ENCODE data around the gene AMBRA1. TPM values are rescaled to one million over a fixed set of nuclear protein-coding genes. Genes with fewer than 3 reads are reported as not detected.

Gene AMBRA1
- polyA plus RNA-seq, 1 experiment: 12.8 TPM

DNA sequence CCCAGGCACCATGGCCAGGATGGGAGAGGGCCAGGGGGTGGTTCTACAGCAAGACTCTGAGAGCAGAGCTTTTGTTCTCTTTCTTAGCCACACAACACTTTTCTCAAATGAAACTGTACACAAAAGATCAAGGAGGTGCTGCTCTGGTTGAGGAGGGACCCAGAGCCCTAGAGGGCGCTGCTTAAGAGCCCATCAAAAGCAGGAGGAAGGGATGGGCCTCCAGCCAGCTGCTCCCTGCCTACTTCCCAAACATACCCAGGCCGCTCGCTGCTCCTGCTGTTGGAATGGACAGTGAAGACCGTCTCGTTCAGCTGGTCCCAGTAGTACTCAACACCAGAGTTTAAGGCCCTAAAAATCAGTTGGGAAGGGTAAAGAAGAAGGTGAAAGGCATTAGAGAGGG, 183.8 kb downstream of the AMBRA1 start:
- H3K36me3 ChIP-seq (ENCODE audit: control insufficient read depth, insufficient read depth, low read length): peaks cover 24% of the 10 kb centered on the region
- ChIA-PET CTCF (interaction anchor here (1.0 to 3.2 kb wide), 9 partner anchors 10 to 208 kb away, joined by 3 to 13 read pairs (median 5); no protein-coding TSS in a partner anchor), POLR2A (no interaction called here)
- TF ChIP-seq, protein P1, sequence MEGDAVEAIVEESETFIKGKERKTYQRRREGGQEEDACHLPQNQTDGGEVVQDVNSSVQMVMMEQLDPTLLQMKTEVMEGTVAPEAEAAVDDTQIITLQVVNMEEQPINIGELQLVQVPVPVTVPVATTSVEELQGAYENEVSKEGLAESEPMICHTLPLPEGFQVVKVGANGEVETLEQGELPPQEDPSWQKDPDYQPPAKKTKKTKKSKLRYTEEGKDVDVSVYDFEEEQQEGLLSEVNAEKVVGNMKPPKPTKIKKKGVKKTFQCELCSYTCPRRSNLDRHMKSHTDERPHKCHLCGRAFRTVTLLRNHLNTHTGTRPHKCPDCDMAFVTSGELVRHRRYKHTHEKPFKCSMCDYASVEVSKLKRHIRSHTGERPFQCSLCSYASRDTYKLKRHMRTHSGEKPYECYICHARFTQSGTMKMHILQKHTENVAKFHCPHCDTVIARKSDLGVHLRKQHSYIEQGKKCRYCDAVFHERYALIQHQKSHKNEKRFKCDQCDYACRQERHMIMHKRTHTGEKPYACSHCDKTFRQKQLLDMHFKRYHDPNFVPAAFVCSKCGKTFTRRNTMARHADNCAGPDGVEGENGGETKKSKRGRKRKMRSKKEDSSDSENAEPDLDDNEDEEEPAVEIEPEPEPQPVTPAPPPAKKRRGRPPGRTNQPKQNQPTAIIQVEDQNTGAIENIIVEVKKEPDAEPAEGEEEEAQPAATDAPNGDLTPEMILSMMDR (IDR thresholded peaks at IDR 0.05; ENCODE audit: insufficient read depth, low read depth, low read length): no peak
- H3K27me3 ChIP-seq (ENCODE audit: control insufficient read depth, insufficient read depth, low read length): no peaks in the 10 kb centered on the region
- no peak overlapping the region for H3K4me3 ChIP-seq (ENCODE audit: low read depth, low read length)
- no peak for DNase-seq (ENCODE audit: low read depth)

DNA sequence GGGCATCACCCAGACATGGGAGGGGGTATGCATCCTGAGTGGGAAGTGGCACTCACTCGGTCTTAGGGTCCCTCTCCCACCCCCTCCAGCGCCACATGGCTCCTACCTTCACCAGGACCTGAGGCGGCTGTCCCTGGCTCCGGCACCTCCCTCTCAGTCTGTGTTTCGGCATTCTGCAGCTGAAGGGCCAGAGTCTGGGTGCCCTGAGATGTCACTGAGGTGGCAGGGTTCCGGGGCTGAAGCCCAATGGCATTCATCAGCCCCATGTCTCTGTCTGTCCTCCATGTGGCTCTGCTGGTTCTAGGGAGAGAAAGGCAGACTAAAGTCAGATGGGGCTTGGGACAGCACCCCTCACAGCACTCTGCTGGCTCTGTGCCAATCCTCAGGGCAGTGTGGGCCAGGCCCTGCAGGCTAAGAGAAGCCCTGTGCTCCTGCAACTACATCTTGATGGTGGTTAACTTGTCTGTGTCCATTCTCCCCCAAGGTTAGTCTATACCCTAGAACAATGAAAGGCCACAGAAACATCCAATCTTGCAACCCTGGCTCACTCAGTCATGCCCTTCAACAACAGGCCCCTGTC, 185.3 kb downstream of the AMBRA1 start:
- no peak for DNase-seq (ENCODE audit: low read depth)
- POLR2A ChIA-PET: no interaction called here
- H3K36me3 ChIP-seq (ENCODE audit: control insufficient read depth, insufficient read depth, low read length): peaks cover 20% of the 10 kb centered on the region
- no peaks in the 10 kb centered on the region for H3K27me3 ChIP-seq (ENCODE audit: control insufficient read depth, insufficient read depth, low read length)
- TF ChIP-seq, protein P1 (IDR thresholded peaks at IDR 0.05; ENCODE audit: insufficient read depth, low read depth, low read length): no peak
- H3K4me3 ChIP-seq (ENCODE audit: low read depth, low read length): no peak overlapping the region
- CTCF ChIA-PET: interaction anchor here (0.7 to 3.2 kb wide), 3 partner anchors 14 to 121 kb away, joined by 3 to 13 read pairs (median 5); no protein-coding TSS in a partner anchor

DNA sequence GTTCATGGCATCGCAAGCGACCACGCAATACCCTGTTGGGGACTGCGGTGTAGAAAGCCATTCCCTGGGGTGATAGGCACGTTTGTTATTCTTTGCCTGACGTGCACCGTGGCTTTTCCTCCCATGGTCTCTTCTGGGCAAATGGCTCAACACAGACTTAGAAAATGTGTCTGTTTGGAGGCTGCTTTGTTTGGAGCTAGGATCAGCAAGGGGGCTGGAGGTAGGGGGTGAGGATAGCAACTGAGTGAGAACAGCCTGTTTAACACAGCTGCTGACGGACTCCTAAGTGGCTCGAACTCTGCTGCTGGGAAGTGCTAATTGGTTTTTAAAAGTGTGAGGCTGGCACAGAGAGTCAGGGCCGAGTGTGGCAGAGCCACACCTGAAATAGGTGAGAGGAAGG, 186.2 kb downstream of the AMBRA1 start:
- TF ChIP-seq, protein P1 (IDR thresholded peaks at IDR 0.05; ENCODE audit: insufficient read depth, low read depth, low read length): no peak
- POLR2A ChIA-PET: no interaction called here
- Histone ChIP-seq H3K36me3 (ENCODE audit: control insufficient read depth, insufficient read depth, low read length) (peaks cover 20% of the 10 kb centered on the region), H3K27me3 (ENCODE audit: control insufficient read depth, insufficient read depth, low read length) (no peaks in the 10 kb centered on the region), H3K4me3 (ENCODE audit: low read depth, low read length) (no peak overlapping the region)
- DNase-seq (ENCODE audit: low read depth): no peak
- CTCF ChIA-PET: no interaction called here

DNA sequence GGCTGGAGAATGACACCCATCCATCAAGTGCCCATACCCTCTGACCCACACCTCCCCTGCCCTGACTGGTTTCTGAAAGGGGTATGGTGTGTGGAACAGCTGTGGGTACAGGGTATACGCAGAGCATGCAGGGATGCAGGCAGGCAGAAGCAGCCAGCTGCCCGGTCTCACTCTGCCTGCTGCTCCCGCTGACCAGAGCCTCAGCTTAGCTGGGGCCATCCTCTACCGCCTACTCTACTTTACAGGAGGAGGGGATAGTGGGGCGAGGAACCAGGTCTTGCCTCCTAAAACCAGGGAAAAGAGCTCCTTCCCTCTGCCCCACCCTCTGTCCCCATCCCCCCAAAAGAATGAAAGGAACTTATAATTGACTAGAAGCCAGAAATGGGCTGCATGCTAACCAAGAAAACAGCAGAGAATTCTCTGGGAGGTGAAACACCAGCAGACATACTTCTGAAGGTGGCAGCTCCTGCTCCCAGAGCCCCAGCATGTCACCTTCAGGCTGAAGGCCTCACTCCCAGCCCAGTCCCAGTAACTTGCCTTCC, 189.3 kb downstream of the AMBRA1 start:
- CTCF ChIA-PET: interaction anchor here (0.8 to 4.4 kb wide), 4 partner anchors 12 to 41 kb away, joined by 3 to 18 read pairs (median 11); partner anchors contain the start of gene CHRM4
- POLR2A ChIA-PET: no interaction called here

More for the DNA sequence above, 189.3 kb downstream of the AMBRA1 start:
- no peak overlapping the region for H3K4me3 ChIP-seq (ENCODE audit: low read depth, low read length)
- TF ChIP-seq, protein P1 (IDR thresholded peaks at IDR 0.05; ENCODE audit: insufficient read depth, low read depth, low read length): no peak
- peaks cover 19% of the 10 kb centered on the region for H3K36me3 ChIP-seq (ENCODE audit: control insufficient read depth, insufficient read depth, low read length)
- no peak for DNase-seq (ENCODE audit: low read depth)
- H3K27me3 ChIP-seq (ENCODE audit: control insufficient read depth, insufficient read depth, low read length): no peaks in the 10 kb centered on the region

Measured in BJ (cell line).